HG03521 (cell line): Measurements from ENCODE around the gene AMER2.
"Not testable (repeated sequence)": the region's sequence is repeated elsewhere in the genome, so short reads cannot be mapped to it uniquely, and the experiment has no call there.

Experiments used
- ATAC-seq: cut with Tn5 transposase; IDR thresholded peaks from one replicate; pipeline ENCODE4 v1.9.1; 2021; ENCODE audit warnings: mild to moderate bottlenecking, moderate library complexity; ENCODE audit not compliant: unreplicated experiment

Gene AMER2

DNA sequence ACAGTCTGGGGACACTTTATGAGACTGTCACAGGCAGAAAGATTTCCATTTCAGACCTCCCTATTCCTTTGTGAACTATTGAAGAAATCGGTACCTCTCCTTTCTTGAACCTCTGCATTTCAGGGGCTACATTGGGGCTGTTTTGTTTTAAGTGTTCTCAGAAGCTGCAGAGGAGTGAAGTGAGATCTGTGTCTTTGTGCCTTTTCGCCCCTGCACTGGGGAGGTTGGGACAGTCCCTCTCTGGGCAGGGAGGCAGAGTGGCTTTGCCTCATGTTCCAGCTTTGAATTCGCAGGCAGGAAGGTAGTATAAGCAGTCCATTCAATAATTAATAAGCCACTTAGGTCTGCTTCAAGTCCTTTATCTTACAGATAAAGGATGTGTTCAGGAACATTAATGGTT, 9.5 kb upstream of the AMER2 start:
- ATAC-seq: no peak

DNA sequence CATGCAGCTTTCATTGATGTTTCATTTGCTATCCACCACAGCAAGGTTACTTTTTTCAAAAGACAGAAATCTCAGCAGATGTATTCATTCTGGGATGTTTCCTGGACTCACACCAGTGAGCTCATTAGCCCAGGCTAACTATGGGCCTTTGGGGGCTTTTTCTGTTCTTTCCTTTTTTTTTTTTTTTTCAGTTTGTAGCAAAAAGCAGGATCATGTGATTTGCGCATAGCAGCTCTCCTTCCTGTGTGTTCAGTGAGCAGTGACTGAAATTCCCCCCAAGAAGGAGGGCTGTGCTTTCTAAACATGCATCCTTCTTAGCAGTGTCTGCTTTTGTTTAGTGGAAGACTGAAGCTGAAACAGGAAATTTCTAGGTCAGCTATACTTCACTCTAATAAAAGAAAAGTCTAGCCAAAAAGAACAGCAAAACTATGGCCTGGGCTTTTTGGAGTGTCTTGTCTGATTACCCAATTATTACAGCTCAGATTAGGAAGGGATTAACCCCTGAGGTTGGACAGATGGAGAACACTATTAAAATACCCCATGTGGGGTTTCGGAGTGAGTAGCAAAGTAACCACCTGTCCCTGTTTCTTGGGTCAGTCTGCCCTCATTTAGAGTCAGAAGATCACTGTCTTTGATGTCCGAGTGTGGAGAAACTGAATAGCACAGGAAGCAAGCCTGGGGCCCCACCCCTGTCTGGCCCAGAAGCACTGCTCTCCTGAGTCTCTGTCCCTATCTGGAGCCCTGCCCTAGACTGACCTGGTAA, 8.9 kb upstream of the AMER2 start:
- peak; percentile 64 for ATAC-seq

DNA sequence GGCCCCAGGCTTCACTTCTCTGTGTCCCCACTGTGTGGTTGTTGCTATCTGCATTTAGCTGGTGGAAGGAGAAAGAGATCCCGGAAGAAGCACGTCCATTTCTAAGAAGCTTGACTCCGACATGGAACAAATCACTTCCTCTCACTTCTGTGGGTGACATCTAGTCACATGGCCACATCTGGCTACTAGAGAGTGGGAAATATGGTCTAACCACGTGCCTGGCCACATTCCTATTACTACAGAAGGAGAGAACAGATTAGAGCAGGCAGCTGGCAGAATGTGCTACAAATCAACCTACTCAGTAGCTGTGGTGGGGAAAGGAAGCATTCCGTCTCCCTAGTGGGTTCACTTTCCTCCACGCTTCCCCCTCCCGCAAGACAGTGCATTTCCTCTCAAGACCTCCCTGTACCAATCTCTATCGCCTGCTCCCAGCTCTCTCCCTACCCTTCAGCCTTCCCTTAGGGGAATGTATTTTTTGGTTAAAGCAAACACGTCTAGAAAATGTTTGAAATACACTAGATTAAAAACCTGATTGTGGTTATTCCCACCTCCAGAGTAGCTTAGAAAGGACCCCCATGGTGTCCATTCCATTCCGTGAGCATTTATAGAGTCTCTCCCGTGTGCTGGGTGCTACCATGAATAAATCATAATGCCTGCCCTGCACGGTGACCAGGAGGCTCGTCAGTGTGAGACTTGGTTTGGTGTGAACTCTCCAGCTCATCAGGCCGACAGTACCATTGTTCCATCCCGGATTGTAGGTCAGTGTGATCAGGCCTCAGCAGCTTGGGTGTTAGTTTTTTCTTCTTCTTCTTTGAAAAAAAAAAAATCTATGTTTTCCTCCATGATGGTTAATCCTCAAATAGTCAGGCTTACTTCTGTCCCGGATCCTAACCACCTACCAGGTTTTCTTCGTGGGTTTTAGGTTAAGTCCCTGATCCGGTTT, 8.0 kb upstream of the AMER2 start:
- no peak for ATAC-seq

DNA sequence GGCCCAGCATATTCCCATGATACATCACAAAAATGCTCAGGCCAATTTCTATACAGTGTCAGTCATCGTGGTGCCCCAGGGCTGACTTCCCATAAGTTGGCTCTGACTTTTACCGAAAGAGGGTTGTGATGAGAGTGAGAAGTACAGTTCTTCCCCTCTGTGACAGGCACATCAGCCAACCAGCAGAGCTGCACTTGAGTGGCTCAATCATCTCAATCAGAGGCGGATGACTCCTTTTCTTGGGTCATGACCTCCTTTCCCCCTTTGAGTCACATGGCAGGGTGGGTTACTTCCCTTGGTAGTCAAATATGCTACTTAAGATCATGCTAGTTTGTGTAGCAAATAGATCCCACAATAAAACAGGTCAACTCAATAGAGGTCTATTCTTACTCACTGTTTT, 6.9 kb upstream of the AMER2 start:
- no peak for ATAC-seq

DNA sequence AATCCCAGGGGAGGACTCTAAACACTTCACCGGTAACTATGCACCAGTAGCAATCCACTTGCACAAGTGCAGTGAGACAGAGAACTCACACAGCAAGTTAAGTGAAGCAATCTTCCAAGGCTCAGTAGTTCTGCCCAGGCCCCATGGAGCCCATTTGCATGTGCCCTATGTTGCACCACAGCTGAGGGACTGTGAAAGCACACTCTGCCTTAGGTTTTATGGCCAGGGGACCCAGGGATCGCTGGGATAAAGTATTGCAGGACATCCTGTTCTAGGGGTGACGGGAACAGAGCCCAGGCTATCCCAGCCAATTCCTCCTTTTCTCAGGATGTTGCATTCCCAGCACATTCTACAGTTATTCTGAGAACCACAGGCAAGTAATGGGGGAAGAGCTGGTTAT, 6.0 kb upstream of the AMER2 start:
- no peak for ATAC-seq

DNA sequence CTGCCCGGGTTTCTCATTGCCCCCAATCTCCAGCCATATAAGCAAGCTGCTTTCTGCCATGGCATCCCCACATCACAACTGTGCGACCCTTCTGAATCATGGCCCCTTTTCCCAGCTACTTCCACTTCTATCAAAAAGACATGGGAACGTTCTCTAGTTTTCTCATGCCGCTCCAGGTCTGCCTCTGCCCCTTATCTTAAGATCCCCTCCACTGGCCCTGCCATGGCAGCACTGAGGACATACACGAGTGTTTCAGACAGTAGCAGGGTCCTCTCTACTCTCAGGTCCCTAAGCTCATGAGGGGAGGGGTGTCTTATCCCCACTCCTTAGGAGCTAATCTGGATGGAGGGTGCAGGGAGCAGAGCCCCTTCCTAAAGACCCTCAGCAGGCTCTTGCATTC, 5.5 kb upstream of the AMER2 start:
- ATAC-seq: no peak

DNA sequence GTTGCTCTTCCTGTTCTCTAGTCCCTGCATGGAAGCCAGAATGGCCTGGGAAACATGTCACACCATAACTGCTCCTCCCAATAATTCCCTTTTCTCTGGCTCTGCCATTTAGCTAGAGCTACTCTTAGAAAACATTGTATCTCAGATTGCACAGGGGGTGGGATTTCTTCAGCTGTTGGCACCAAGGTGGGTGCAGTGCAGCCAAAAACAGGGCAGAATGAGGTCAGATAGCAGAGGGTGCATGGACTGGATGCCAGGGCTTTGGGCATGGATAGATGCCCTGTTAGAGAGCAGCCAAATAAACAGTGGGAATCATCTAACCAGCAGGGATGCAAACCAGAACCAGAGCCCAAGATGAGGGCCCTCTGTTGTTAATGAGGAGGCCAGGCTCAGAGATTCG, 4.9 kb upstream of the AMER2 start:
- no peak for ATAC-seq

DNA sequence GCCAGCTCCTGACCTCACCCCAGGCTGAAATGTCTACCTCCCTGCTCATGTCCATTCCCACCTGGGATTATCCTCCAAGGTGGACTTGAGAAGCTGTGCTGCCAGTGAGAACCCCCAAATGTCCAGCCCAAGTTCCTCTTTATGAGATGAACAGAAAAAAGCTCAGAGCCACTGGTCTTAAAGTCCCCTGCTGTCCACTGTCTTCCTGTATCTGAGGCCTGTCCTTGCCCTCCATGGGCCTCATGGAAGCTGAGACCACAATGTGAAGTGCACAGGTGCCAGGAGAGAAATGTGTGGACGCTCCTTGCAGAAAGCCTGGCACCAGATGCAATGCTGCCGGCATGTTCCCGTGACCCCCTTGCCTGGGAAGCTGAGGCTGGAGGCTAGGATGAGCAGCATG, 3.3 kb upstream of the AMER2 start:
- ATAC-seq: no peak

DNA sequence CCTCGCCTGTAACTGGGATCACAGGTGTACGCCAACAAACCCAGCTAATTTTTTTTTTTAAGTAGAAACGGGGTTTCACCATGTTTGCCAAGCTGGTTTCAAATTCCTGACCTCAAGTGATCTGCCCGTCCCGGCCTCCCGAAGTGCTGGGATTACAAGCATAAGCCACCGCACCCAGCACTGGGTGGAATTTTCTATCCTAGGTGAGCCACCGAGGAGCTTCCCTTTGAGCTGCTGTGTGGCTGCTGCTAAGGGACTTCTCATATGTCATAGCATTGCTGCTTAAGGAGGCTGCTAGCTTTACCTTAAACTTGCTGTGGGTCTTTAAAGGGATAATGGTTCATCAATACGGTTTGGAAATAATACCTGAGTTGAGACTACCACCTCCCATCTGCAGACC, 2.9 kb upstream of the AMER2 start:
- ATAC-seq: no peak

DNA sequence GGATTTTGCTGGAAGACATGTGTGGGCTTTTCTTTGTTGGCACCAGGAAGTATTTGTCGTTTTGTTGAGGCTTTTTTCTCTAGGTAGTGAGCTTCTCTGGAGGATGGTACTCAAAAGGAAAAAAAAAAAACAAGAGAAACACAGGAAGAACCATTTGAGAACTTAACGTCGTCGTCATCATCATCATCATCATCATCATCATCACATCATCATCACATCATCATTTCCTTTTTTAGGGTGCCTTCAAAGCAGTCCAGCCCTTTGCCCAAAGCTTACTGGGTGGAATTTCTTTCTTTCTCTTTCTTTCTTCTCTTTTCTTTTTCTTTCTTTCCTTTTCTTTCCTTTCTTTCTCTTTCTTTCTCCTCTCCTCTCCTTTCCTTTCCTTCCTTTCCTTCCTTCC, 2.2 kb upstream of the AMER2 start:
- ATAC-seq: no peak

DNA sequence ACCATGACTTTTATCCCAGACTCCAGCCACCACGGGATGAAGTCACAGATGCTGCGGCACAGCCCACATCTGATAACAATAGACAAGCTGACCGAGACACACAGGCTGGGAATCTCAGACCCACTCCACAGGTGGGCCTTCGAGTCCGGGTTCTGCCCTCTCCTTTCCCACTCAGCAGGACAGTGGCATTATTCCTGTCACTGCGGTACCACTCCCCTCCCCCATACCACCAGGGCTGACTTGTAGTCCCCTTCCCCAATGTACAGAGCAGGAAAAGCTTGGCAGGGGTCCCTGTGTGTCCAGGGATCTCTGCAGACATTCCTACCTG, 179 bp upstream of the AMER2 start:
- ATAC-seq: no peak

DNA sequence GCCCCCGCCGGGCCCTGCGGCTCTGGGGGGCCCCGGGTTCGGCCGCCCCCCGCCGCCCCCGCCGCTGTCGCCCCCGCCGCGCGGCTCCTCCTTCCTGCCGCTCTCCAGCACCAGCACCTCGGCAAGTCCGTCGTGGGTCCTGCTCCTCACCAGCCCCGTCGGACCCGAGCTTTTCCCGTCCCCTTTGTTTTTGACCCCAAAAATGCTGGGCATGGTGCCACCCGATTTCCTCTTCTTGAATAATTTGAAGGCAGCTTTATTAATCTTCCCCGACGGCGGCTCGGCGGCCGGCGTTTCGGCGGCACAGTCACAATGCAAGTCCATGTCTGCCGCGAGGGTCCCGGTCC, 945 bp downstream of the AMER2 start:
- ATAC-seq: no peak

DNA sequence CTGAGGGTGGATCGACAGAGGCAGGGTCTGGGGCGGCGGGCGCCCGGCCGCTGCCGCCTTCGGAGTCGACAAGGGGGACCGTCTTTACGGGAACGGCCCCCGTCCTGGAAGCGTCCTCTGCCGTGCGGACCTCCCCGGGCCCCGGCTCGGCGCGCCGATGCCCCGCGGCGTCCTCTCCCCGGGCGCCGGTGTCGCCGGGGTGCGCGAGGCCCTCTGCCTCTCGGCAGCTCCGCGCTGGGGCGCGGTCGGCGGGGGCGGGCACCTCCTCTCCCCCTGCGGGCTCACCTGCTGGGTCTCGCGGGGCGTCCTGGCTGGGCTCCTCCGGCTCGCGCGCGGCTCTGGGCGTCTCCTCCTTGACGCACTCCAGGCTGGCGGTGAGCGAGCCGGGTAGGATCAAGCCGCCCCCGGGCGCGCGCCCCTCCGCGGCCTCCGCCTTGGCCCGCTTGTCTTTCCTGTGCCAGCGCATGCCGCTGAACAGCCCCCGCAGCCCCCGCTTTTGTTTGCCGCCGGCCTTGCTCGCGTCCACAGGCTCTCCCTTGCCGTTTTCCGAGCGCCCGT, 1.5 kb downstream of the AMER2 start:
- ATAC-seq: no peak

DNA sequence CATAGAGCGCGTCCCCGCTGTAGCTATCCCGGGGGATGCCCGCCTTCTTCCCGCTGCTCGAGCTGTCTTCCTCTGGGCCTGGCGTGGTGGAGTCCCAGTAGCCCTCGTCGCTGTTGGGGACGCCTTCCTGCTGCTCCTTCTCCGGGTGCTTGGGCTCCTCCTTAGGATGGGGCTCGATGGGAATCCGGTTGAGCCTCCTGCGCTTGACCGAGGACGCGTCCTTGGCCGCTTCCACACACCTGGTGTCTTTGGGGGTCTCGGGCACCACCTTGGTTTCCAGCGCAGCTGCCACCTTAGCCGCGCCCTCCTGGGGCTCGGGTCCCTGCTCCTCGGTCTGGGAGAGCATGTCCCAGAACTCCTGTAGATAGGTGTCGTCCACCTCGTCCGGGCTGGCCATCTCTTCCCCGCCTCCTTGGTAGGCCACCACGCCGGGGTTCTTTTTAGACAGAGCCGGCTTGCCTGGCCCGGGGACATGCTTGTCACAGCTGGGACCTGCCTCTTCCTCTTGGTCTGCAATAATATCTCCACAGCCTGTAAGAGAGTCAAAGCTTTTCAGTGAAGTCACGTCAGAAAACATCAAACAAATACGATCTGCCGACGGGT, 2.0 kb downstream of the AMER2 start:
- ATAC-seq: no peak

DNA sequence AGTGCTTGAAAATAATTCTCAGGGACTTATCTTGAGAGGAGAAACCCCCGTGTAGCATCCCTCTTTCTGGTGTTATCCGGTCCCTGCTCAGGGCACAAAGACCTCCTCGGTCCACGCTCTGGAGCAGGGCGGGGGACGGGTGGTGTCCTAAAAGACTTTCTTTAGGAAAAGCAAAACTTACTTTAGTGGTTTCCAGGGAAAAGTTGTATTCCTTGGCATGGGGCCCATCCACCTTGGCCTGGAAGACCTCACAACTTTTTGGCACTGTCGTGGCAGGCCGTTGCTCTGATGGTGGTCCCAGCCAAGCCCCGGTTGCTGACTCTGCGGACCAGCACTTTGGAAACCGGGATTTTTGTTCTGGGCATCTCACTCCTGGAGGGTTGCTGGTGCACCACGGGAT, 2.7 kb downstream of the AMER2 start:
- ATAC-seq: no peak

DNA sequence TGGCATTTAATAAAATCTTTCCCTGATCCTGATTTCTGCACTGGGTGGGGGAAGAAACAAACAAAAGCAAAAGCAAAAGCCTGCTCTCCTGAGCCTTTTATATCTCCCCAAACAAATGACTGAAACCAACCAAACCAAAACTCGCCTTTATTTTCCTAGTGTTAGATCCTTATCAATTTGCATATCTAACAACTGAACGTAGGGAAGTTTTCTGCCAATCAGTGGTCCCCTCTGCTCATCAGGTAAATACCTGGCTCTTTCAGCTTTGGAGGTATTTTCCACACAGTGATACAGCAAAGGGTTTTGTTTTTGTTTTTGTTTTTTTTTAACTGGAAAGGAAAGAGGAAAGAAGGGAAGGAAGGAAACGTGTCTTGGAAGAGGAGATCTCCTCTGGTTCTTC, 3.3 kb downstream of the AMER2 start:
- no peak for ATAC-seq

DNA sequence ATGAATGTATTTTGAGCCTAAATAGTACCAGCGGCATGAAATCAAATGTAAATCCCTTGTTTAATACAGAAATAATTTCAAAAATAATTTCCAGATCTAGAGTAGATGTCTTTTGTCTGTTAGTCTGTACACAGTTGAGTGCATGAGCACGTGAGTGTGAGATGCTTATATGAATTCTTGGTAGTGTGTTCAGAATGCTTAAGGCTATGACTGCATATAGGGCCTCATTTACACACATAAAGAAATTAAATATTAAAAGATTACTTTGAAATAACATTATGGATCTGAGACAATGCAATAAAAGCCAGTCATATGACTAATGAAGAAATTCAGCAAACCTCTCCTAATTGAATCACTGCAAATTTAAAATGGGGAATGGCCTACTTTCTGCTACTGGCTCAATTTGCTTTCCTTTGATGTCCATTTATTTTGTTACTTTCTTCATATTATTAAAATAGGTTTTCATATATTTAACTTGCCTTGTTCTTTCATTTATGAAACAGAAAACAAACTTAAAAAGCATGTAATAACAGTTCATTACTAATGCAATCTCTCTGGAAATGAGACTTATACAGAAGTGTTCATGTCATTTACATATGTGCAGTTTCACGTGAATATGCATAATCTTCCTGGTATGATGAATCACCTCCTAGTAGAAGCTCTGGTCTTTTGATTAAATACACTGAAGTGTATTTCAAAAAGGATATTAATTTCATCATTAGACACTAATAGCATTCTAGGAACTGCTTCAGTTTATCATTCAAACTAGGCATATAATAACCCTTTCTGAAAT, 4.5 kb downstream of the AMER2 start:
- no peak for ATAC-seq

DNA sequence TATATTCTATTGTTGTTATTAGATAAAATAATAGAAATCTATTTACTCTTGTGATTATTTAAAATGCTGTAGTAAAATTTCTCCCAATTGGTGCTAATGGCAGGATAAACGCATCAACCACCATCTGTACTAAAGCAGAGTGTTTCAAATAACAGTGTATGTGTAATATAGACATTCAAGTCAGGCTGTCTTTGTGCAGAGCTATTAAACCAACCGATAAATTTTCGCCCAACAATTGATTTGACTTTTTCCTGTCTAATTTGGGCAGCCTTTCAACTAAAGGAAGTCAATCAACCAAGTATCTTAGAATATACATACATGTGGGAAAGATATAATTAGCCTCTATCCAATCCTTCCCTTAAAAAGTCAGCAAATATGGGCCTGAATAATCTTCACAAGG, 5.8 kb downstream of the AMER2 start:
- no peak for ATAC-seq

DNA sequence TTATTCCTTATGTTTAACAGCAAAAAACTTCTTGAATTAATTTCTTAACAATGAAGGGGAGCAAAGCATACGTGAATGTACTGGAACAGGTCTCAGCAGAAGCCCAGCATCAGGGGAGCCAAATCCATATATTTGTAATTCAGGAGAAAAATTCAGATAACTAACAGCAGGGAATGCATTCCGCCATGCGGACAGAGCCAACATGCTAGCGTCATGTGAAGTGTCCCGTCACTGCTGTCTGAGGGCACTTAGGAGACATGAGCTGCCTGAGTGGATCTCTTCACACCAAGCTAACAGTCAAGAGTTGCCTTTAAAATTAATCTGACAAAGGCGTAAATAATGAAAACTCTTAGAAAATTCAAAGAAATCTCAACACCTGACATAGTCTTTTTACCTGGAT, 6.4 kb downstream of the AMER2 start:
- ATAC-seq: no peak

DNA sequence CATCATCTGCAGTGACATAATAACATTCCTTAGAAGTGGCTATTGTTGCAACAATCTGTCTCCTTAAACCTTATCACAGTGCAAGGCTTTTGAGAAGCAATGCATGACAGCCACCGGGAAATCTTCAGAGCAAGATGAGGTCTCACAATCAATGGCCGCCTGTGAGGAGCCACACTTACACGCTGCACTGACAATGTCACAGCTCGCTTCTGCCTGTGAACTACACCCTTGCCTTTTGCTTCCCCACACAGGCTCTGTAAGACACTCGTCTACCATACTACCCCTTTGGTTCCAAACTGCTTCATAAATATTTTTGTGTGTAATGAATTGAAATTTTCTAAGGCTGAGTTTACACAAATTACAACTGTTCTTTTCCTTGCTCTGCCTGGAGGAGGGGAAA, 6.9 kb downstream of the AMER2 start:
- ATAC-seq: not testable (repeated sequence)

DNA sequence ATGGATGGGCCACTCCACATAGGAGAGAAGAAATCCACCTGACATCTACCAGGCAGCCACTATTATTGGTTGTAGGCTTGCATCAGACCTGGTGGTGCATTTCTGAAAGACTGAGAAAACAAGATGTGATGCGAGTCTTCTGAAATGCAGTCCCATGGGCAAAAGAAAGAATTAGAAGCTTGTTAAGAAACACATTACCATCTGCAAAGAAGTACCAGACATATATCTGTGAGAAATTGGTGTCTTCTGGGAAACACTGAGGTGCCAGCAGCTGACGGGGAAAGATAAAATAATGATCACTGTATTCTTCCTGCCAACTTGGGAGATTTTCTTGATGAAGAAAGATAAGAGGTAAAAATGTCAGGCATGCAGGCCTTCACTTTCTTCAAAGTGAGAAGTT, 14.4 kb downstream of the AMER2 start:
- ATAC-seq: no peak
